IPS-18c (cell line): ENCODE data around the gene KCTD14.
"Not testable (repeated sequence)": the region's sequence is repeated elsewhere in the genome, so short reads cannot be mapped to it uniquely, and the experiment has no call there.

ENCODE experiments used
- H3K4me3 ChIP-seq: 2 replicates; pipeline ENCODE4 v1.7.0; 2013; ENCODE audit warnings: low read depth, mild to moderate bottlenecking, low read length, moderate library complexity; ENCODE audit not compliant: insufficient read depth
- H3K9me3 ChIP-seq: one replicate; pipeline ENCODE4 v1.6.1; 2013; ENCODE audit warnings: mild to moderate bottlenecking, low read length, moderate library complexity; ENCODE audit not compliant: control insufficient read depth, insufficient read depth

Gene KCTD14

GRCh38 chr11:78000193-78000592 lies 22.9 kb downstream of the KCTD14 start:
- Histone ChIP-seq H3K9me3 (no peaks in the 10 kb centered on the region), H3K4me3 (no peak overlapping the region)

GRCh38 chr11:77999446-78000030 lies 23.5 kb downstream of the KCTD14 start:
- H3K9me3 ChIP-seq, result no peaks in the 10 kb centered on the region
- no peak overlapping the region for H3K4me3 ChIP-seq

- H3K9me3 ChIP-seq, result no peaks in the 10 kb centered on the region
Observed at GRCh38 chr11:77994434-77995362, 28.4 kb downstream of the KCTD14 start, which contains the start of gene INTS4. INTS4 (minus strand) TSS chr11:77994668; CDS start chr11:77994643, 25 bp downstream.

GRCh38 chr11:77993902-77994301 lies 29.2 kb downstream of the KCTD14 start:
- Histone ChIP-seq H3K9me3 (no peaks in the 10 kb centered on the region), H3K4me3 (peak overlapping the region; percentile 53)

More at GRCh38 chr11:77994434-77995362, 28.4 kb downstream of the KCTD14 start, which contains the start of gene INTS4:
- peak within 1 kb of the TSS; percentile 53 for H3K4me3 ChIP-seq

- no peaks in the 10 kb centered on the region for H3K9me3 ChIP-seq
- H3K4me3 ChIP-seq, result no peak overlapping the region
Observed at GRCh38 chr11:77990981-77991380, 32.1 kb downstream of the KCTD14 start.

GRCh38 chr11:77986456-77986855 lies 36.6 kb downstream of the KCTD14 start:
- not testable (repeated sequence) for H3K4me3 ChIP-seq, H3K9me3 ChIP-seq

GRCh38 chr11:77981346-77981947 lies 41.6 kb downstream of the KCTD14 start:
- Histone ChIP-seq H3K4me3 (no peak overlapping the region), H3K9me3 (no peaks in the 10 kb centered on the region)

- Histone ChIP-seq H3K9me3 (no peaks in the 10 kb centered on the region), H3K4me3 (no peak overlapping the region)
Observed at GRCh38 chr11:77968337-77968736, 54.7 kb downstream of the KCTD14 start.

- no peaks in the 10 kb centered on the region for H3K9me3 ChIP-seq
- H3K4me3 ChIP-seq, result no peak overlapping the region
Observed at GRCh38 chr11:77967753-77968152, 55.3 kb downstream of the KCTD14 start.

GRCh38 chr11:77967121-77967520 lies 56.0 kb downstream of the KCTD14 start:
- Histone ChIP-seq H3K4me3 (no peak overlapping the region), H3K9me3 (no peaks in the 10 kb centered on the region)

- no peak overlapping the region for H3K4me3 ChIP-seq
- H3K9me3 ChIP-seq, result no peaks in the 10 kb centered on the region
Observed at GRCh38 chr11:77966338-77966737, 56.7 kb downstream of the KCTD14 start.
